ENCODE data around the gene BCAT1. TPM values are rescaled to one million over a fixed set of nuclear protein-coding genes. Genes with fewer than 3 reads are reported as not detected.

Gene BCAT1
- total and polyA plus RNA-seq, 2 of the 8 experiments (the other 6 are each of a cell fraction or from before 2014, with no cell fraction given) = 19.7 to 263 TPM

DNA sequence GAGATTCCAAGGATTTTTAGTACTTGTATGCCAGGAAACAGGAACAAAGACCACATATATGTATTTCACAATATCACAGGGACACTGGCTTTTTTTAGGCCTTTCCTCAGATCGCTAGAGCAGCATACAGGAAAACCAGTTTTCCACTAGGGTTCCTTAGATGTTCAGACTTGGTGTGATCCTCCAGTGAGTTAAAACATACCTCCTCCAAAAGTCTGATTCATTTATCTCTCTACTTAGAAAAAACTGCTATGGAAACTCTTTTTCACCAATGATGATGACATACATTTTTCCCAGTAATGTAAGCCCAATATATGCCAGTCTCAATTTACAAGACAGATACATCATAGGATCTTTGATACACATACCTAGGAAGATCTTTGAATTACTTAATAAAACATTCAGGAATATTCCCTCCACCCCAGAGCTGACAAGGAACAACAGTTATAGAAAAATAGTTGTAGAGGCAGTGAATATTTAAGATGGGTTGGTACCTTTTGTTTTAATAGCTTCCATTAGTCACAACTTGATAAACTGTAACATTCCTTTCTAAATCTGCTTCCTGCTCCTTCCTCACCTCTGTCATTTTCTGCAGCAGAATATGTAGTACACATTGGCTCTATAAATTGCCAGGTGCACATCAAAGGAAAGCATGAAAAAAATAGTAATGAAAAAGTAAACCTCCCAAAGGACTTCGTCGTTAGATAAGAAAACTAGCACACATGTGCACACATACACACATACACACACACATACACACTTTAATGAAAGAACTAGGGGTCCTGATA, 27.5 kb downstream of the BCAT1 start (continued):
- TF ChIP-seq TCF12 (IDR thresholded peaks at IDR 0.05; ENCODE audit: low read depth, low read length) (no peak), SP4 (IDR thresholded peaks at IDR 0.05; ENCODE audit: low read length) (no peak), KDM5A (IDR thresholded peaks at IDR 0.05; ENCODE audit: low read length) (no peak), BCL11A (IDR thresholded peaks at IDR 0.05; ENCODE audit: low read depth in 2 of 2, low read length in 2 of 2) (no peak), CREB1 (IDR thresholded peaks at IDR 0.05) (no peak), SP1 (IDR thresholded peaks at IDR 0.05; ENCODE audit: low read depth, low read length) (no peak), SIN3A (conservative IDR thresholded peaks at IDR 0.05 in 1 of 2, IDR thresholded peaks at IDR 0.05 in 1 of 2; ENCODE audit: low read depth in 1 of 2, low read length in 2 of 2) (no peak), RXRA (IDR thresholded peaks at IDR 0.05; ENCODE audit: insufficient read depth, low read depth, low read length) (no peak)
- TF ChIP-seq, protein P1, sequence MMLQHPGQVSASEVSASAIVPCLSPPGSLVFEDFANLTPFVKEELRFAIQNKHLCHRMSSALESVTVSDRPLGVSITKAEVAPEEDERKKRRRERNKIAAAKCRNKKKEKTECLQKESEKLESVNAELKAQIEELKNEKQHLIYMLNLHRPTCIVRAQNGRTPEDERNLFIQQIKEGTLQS (IDR thresholded peaks at IDR 0.05; ENCODE audit: insufficient read depth, low read depth, low read length) = no peak

Data from H1 (cell line).